Neural progenitor cell (in vitro differentiated cells): ENCODE data around the gene SPC24. TPM values are rescaled to one million over a fixed set of nuclear protein-coding genes. Genes with fewer than 3 reads are reported as not detected.

Source experiments
- DNase-seq: peaks from one replicate; pipeline ENCODE4 v3.0.0-alpha.2; 2016; ENCODE audit warnings: low spot score
- H2AFZ ChIP-seq: fragments of 200-600 bp; sonication (generic); replicated peaks from 2 replicates; pipeline ENCODE4 v1.6.1; 2016; ENCODE audit warnings: antibody characterized with exemption
- H3F3A ChIP-seq: fragments of 200-600 bp; sonication (generic); 2 replicates; pipeline ENCODE4 v1.6.1; 2016; ENCODE audit warnings: antibody characterized with exemption, low read depth
- H3K27ac ChIP-seq: fragments of 200-600 bp; sonication (generic); 2 replicates; pipeline ENCODE4 v1.5.1; 2016; ENCODE audit warnings: mild to moderate bottlenecking
- H3K27me3 ChIP-seq: fragments of 200-600 bp; sonication (generic); 2 replicates; pipeline ENCODE4 v1.6.1; 2016; ENCODE audit warnings: mild to moderate bottlenecking, moderate library complexity
- H3K36me3 ChIP-seq: fragments of 200-600 bp; sonication (generic); 2 replicates; pipeline ENCODE4 v1.5.1; 2016
- H3K4me1 ChIP-seq: fragments of 200-600 bp; sonication (generic); 2 replicates; pipeline ENCODE4 v1.6.1; 2016; ENCODE audit warnings: mixed run types
- H3K4me2 ChIP-seq: fragments of 200-600 bp; sonication (generic); 2 replicates; pipeline ENCODE4 v1.6.1; 2016
- H3K4me3 ChIP-seq: fragments of 200-600 bp; sonication (generic); 2 replicates; pipeline ENCODE4 v1.5.1; 2016
- H3K79me2 ChIP-seq: fragments of 200-600 bp; sonication (generic); 2 replicates; pipeline ENCODE4 v1.6.1; 2016; ENCODE audit warnings: low read depth
- H3K9ac ChIP-seq: fragments of 200-600 bp; sonication (generic); 2 replicates; pipeline ENCODE4 v1.6.1; 2016
- H3K9me3 ChIP-seq: fragments of 200-600 bp; sonication (generic); 2 replicates; pipeline ENCODE4 v1.5.1; 2016; ENCODE audit warnings: low read depth
- H4K20me1 ChIP-seq: fragments of 200-600 bp; sonication (generic); 2 replicates; pipeline ENCODE4 v1.6.1; 2016; ENCODE audit warnings: low read depth
- H3K27ac Mint-ChIP-seq: 3 replicates; pipeline ENCODE4 v1.8.0; 2021; ENCODE audit warnings: mixed read lengths
- H3K27me3 Mint-ChIP-seq: 2 replicates; pipeline ENCODE4 v1.8.0; 2022; ENCODE audit warnings: low read depth, mild to moderate bottlenecking, inconsistent platforms, moderate library complexity, mixed read lengths; ENCODE audit not compliant: insufficient read depth
- H3K36me3 Mint-ChIP-seq: 3 replicates; pipeline ENCODE4 v1.8.0; 2021; ENCODE audit warnings: mixed read lengths
- H3K4me1 Mint-ChIP-seq: 3 replicates; pipeline ENCODE4 v1.8.0; 2021; ENCODE audit warnings: mixed read lengths
- H3K4me3 Mint-ChIP-seq: 3 replicates; pipeline ENCODE4 v1.8.0; 2021; ENCODE audit warnings: mild to moderate bottlenecking, moderate library complexity, mixed read lengths
- H3K9me3 Mint-ChIP-seq: 3 replicates; pipeline ENCODE4 v1.8.0; 2020; ENCODE audit warnings: mixed read lengths
- EZH2 ChIP-seq: fragments of 200-600 bp; sonication (generic); IDR thresholded peaks from 2 replicates; pipeline ENCODE4 v1.6.1; 2017; ENCODE audit warnings: antibody characterized with exemption, mild to moderate bottlenecking, moderate library complexity
- EZH2phosphoT487 ChIP-seq: fragments of 200-600 bp; sonication (generic); IDR thresholded peaks from 2 replicates; pipeline ENCODE4 v1.6.1; 2017; ENCODE audit warnings: antibody characterized with exemption
- total RNA-seq: library from RNA; depleted of rRNA; stranded (reverse); fragments of >200 nt; gene quantifications from 2 replicates; pipeline ENCODE4 v1.2.3, GENCODE V29; 2015; ENCODE audit warnings: low replicate concordance
- TF ChIP-seq, protein P1 (sequence below): fragments of 200-600 bp; sonication (generic); IDR thresholded peaks from 2 replicates; pipeline ENCODE4 v1.5.1; 2017; ENCODE audit warnings: antibody characterized with exemption, mild to moderate bottlenecking

SPC24 gene
- total RNA-seq, 1 donor from 2014 or later: 57.1 TPM

DNA sequence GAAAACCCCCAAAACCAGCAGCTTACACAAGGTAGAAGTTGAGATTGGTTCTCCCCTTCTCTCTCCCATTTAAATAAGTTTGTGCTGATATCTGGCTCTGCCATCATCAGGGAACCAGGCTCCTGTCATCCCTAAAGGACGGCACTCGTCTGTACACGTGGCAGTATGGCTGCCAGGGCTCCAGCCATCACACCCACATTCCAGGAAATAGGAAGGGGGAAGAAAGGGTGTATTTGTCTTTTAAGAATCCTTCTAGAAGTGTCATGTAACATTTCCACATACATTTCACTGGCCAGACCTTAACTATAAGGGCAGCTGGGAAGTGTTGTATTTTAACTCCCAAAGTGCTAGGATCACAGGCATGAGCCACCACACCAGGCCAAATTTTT is 10.1 kb downstream of the SPC24 start:
- peaks cover 13% of the 10 kb centered on the region for H4K20me1 ChIP-seq
- no peaks in the 10 kb centered on the region for H3K27me3 ChIP-seq
- no peak overlapping the region for H3K27ac Mint-ChIP-seq
- H3K9me3 Mint-ChIP-seq: no peaks in the 10 kb centered on the region
- peaks cover 26% of the 10 kb centered on the region for H3F3A ChIP-seq
- no peak overlapping the region for H3K4me3 ChIP-seq
- no peaks in the 10 kb centered on the region for H3K36me3 ChIP-seq
- H3K4me1 Mint-ChIP-seq: peaks cover 19% of the 10 kb centered on the region
- TF ChIP-seq, protein P1, sequence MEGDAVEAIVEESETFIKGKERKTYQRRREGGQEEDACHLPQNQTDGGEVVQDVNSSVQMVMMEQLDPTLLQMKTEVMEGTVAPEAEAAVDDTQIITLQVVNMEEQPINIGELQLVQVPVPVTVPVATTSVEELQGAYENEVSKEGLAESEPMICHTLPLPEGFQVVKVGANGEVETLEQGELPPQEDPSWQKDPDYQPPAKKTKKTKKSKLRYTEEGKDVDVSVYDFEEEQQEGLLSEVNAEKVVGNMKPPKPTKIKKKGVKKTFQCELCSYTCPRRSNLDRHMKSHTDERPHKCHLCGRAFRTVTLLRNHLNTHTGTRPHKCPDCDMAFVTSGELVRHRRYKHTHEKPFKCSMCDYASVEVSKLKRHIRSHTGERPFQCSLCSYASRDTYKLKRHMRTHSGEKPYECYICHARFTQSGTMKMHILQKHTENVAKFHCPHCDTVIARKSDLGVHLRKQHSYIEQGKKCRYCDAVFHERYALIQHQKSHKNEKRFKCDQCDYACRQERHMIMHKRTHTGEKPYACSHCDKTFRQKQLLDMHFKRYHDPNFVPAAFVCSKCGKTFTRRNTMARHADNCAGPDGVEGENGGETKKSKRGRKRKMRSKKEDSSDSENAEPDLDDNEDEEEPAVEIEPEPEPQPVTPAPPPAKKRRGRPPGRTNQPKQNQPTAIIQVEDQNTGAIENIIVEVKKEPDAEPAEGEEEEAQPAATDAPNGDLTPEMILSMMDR: no peak
- TF ChIP-seq EZH2phosphoT487: no peak
- TF ChIP-seq EZH2: no peak
- H2AFZ ChIP-seq: no peak overlapping the region
- no peak for DNase-seq
- peaks cover 3% of the 10 kb centered on the region for H3K27me3 Mint-ChIP-seq
- peaks cover 14% of the 10 kb centered on the region for H3K4me1 ChIP-seq
- no peak overlapping the region for H3K9ac ChIP-seq
- H3K9me3 ChIP-seq: no peaks in the 10 kb centered on the region
- no peak overlapping the region for H3K4me3 Mint-ChIP-seq
- no peak overlapping the region for H3K27ac ChIP-seq
- no peak overlapping the region for H3K4me2 ChIP-seq
- peaks cover 19% of the 10 kb centered on the region for H3K36me3 Mint-ChIP-seq
- H3K79me2 ChIP-seq: peaks cover 5% of the 10 kb centered on the region

DNA sequence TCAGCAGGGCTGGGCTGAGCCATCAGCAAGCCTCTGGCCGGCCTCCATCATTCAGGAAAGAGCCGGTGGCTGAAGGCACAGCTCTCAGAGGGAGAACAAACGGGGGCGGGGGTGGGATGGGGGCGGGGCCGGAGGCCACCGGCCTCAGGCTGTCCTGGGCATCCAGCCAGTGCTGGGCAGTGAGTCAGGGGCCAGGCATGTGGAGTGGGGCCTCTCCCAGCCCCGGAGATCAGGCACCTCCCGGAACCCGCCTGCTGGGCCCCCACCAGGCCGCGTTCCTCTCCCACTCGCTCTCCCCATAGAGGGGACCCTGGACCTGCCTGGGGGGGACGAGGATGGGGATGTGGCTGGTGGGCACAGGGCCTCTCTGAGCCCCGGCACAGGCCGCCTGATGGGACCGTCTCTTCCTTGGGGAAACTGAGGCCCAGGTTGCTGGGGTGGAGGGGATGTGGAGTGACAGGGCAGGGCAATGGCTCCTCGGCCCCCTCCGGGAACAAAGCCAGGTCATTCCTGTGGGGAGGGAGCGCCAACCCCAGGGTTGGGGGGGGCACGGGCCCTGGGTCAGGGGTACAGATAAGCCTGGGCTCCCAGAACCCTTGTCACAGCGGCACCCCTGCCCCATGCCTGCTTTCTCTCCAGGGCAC is 12.9 kb downstream of the SPC24 start:
- Histone ChIP-seq H3K27me3 (no peaks in the 10 kb centered on the region), H3F3A (peaks cover 52% of the 10 kb centered on the region), H3K9ac (no peak overlapping the region), H3K9me3 (no peaks in the 10 kb centered on the region), H3K79me2 (no peaks in the 10 kb centered on the region), H3K4me3 (no peak overlapping the region), H3K4me2 (peak overlapping the region; percentile 46), H3K27ac (no peak overlapping the region), H4K20me1 (peaks cover 29% of the 10 kb centered on the region), H2AFZ (no peak overlapping the region), H3K4me1 (peaks cover 23% of the 10 kb centered on the region), H3K36me3 (no peaks in the 10 kb centered on the region)
- TF ChIP-seq EZH2phosphoT487: no peak
- TF ChIP-seq, protein P1: no peak
- no peak for TF ChIP-seq EZH2
- Mint-ChIP-seq H3K27ac (no peak overlapping the region), H3K9me3 (no peaks in the 10 kb centered on the region), H3K36me3 (peaks cover 14% of the 10 kb centered on the region), H3K4me1 (peaks cover 33% of the 10 kb centered on the region), H3K27me3 (peaks cover 5% of the 10 kb centered on the region), H3K4me3 (no peak overlapping the region)
- DNase-seq: peak; percentile 78

DNA sequence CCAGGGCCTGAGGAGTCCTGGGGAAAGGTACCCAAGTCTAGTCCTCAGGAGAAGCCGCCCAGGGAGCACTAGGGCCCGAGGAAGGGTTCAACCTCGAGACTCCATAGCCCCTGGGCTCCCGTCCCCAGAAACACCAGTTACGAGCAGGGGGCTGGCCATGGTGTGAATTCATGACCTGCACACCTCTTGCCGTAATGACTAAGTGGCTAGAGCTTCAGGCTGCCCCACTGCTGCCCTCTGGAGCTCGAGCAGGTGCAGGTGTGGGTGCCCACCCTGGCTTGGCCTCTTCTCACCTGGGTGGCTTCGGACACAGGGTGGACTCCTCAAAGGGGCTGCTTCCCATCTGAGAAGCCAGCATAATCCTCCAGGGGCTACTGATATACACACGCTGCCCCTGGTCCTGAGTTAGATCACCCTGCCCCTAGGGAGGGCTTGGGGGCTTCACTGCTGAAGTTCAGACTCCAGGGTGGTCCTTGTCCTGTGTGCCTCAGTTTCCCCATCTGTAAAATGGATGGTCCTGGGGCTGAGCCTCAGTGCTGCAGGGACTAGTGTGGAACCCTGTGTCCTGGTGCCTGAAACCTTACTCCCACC is 13.6 kb downstream of the SPC24 start:
- no peak overlapping the region for H3K4me2 ChIP-seq
- no peaks in the 10 kb centered on the region for H3K36me3 ChIP-seq
- H3K27ac ChIP-seq: no peak overlapping the region
- H3K9ac ChIP-seq: no peak overlapping the region
- DNase-seq: no peak
- Mint-ChIP-seq H3K4me1 (peaks cover 37% of the 10 kb centered on the region), H3K9me3 (no peaks in the 10 kb centered on the region), H3K36me3 (peaks cover 10% of the 10 kb centered on the region), H3K4me3 (no peak overlapping the region), H3K27me3 (peaks cover 5% of the 10 kb centered on the region), H3K27ac (no peak overlapping the region)
- no peak overlapping the region for H2AFZ ChIP-seq
- no peaks in the 10 kb centered on the region for H3K9me3 ChIP-seq
- H4K20me1 ChIP-seq: peaks cover 29% of the 10 kb centered on the region
- no peaks in the 10 kb centered on the region for H3K27me3 ChIP-seq
- peaks cover 58% of the 10 kb centered on the region for H3F3A ChIP-seq
- H3K4me1 ChIP-seq: peaks cover 23% of the 10 kb centered on the region
- no peaks in the 10 kb centered on the region for H3K79me2 ChIP-seq
- no peak overlapping the region for H3K4me3 ChIP-seq
- TF ChIP-seq, protein P1: no peak
- TF ChIP-seq EZH2: no peak
- TF ChIP-seq EZH2phosphoT487: no peak
